ENCODE measurements around the gene IGLL5.
"Not testable (repeated sequence)": the region's sequence is repeated elsewhere in the genome, so short reads cannot be mapped to it uniquely, and the experiment has no call there.

The IGLL5 gene

DNA sequence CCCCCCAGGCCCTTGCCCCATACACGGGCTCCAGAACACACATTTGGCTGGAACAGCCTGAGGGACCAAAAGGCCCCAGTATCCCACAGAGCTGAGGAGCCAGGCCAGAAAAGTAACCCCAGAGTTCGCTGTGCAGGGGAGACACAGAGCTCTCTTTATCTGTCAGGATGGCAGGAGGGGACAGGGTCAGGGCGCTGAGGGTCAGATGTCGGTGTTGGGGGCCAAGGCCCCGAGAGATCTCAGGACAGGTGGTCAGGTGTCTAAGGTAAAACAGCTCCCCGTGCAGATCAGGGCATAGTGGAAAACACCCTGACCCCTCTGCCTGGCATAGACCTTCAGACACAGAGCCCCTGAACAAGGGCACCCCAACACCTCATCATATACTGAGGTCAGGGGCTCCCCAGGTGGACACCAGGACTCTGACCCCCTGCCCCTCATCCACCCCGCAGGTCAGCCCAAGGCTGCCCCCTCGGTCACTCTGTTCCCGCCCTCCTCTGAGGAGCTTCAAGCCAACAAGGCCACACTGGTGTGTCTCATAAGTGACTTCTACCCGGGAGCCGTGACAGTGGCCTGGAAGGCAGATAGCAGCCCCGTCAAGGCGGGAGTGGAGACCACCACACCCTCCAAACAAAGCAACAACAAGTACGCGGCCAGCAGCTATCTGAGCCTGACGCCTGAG, 13.1 kb downstream of the IGLL5 start:
- not testable (repeated sequence) for DNase-seq (ENCODE audit: low spot score)

DNA sequence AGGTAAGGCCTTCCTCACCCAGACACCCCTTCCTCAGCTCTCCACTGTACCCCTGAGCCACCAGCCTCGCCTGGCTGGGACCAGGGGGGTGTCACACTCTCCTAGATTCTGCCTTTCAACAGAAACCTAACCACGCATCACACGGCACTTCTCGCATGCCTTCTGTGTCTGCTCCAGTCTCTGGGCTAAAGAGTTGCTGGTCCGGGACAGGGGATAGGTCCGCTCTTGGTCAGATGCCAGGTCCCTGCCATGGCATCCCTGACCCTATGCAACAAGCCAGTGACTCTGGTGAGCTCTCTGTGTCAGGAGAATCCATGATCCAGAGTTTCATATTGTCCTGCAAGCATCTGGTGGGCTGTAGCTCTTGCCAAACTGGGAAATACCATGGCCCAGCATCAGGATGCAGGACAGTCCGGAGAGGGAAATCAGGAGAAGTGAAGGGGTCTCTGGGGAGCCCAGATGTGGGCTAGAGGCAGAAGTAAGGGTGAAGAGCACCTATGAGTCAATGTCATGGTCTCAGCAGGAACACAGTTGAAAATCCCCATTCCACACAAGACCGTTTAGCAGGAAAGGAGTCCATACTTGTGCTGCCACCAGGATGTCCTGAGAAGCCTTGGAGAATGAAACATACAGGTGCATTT, 14.1 kb downstream of the IGLL5 start:
- DNase-seq (ENCODE audit: low spot score): no peak

GRCh38 chr22:22902247-22903001, 14.8 kb downstream of the IGLL5 start:
- no peak for DNase-seq (ENCODE audit: low spot score)

- DNase-seq (ENCODE audit: low spot score): no peak
These were observed 15.8 kb downstream of the IGLL5 start for GRCh38 chr22:22903355-22903777.

DNA sequence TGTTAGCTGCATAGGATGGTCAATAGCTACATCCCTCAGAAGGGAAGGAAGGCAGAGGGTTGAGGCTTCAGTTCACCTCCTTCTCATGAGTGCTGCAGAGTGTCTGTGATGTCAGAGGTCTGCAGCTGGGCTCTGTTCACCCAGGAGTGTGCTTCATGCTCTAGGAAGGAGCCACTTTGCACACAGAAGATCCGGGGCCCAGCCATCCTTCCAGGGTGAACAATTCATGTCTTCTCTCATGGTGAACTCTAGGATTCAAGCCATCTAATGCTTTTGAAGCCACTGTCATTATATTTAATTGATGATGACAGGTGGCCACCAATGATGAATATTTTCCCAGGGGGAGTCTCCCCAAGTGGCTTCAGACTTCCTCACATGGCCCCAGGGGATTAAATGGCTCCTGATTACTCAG, 16.2 kb downstream of the IGLL5 start:
- not testable (repeated sequence) for DNase-seq (ENCODE audit: low spot score)

DNA sequence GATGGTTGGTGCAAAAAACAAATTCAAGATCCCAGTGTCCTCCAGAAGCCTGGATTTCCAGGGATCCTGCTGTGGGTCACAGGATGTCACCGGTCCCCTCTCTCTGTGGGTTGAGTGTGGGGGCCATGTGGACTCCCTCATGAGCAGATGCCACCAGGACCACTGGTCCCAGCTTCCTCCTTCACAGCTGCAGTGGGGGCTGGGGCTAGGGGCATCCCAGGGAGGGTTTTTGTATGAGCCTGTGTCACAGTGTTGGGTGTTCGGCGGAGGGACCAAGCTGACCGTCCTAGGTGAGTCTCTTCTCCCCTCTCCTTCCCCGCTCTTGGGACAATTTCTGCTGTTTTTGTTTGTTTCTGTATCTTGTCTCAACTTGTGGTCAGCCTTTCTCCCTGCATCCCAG, 17.1 kb downstream of the IGLL5 start:
- DNase-seq (ENCODE audit: low spot score): not testable (repeated sequence)

DNA sequence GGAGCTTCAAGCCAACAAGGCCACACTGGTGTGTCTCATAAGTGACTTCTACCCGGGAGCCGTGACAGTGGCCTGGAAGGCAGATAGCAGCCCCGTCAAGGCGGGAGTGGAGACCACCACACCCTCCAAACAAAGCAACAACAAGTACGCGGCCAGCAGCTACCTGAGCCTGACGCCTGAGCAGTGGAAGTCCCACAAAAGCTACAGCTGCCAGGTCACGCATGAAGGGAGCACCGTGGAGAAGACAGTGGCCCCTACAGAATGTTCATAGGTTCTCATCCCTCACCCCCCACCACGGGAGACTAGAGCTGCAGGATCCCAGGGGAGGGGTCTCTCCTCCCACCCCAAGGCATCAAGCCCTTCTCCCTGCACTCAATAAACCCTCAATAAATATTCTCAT, 18.8 kb downstream of the IGLL5 start:
- DNase-seq (ENCODE audit: low spot score): not testable (repeated sequence)

DNA sequence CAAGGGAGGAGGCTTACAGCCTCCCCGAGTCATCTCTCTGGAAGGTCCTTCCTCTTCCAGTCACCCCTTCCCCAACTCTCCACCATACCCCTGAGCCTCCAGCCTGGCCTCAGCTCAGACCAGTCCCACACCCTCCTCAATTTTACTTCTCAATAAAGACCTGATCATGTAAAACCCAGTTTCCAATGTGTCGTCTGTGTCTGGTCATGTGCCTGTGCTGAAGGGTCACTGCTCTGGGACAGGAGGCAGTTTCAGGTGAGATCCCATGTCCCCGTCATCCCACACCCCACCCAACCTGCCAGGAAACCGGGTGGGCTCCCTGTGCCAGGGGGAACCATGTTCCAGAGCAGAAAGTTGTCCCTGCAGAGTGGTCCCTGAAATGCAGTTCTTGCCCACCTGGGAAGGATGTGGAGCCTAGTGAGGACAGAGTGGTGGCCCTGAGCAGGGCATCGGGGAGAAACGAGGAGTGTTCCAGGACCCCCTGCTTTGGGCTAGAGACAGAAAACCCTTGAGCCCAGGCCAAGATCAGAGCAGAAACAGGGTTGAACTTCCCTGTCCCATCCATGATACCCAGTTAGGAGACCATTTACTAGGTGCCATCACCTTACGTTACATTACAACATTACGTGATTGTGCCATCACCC, 19.4 kb downstream of the IGLL5 start:
- DNase-seq (ENCODE audit: low spot score): no peak

DNA sequence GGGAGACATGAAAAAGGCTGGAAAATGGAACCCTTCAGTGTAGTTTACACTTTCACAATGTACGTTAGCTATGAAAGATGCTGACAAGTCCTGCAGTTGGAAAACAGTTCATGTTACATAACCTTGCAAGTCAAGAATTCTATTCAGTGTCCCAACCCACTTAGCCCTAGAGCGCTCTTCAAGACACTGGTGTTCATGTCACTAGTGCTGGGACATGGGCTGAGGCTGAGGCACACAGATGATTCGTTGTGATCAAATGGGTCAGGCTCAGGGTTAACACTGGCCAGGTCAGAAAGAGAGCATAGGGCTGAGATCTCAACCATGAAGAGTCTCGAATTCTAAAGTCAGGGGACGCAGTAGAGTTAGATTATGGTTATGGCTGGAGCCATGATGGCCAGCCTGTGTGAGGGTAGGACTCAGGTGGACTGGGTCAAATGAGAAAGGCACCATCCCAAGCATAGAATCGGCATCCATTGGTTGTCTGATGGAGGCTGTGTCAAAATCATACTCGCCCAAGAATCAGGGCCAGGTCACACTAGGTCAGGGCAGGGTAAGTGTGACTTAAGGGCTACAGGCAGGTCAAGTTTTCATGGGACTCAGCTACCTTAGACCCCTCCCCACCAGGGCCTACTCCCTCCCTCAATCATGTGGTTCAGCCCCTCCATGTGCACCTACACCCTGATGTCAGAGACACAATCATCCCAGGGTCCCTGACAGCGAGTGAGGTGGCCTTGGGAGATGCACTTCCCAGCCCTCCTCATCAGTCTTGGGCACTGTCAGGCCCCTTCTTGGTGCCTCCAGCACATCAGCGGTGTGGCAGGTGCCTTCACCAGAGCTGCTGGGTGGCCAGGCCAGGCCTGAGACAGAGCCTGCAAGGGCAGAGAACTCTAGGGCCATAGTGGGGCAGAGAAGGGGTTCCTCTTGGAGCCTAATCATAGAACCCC, 20.2 kb downstream of the IGLL5 start:
- DNase-seq (ENCODE audit: low spot score): no peak

- DNase-seq (ENCODE audit: low spot score): no peak
These were observed 20.9 kb downstream of the IGLL5 start for GRCh38 chr22:22908495-22908861.

GRCh38 chr22:22908941-22909604, 21.5 kb downstream of the IGLL5 start:
- no peak for DNase-seq (ENCODE audit: low spot score)

- no peak for DNase-seq (ENCODE audit: low spot score)
These were observed 22.1 kb downstream of the IGLL5 start for GRCh38 chr22:22909605-22910271.

GRCh38 chr22:22910272-22911240, 22.9 kb downstream of the IGLL5 start:
- DNase-seq (ENCODE audit: low spot score): no peak

DNA sequence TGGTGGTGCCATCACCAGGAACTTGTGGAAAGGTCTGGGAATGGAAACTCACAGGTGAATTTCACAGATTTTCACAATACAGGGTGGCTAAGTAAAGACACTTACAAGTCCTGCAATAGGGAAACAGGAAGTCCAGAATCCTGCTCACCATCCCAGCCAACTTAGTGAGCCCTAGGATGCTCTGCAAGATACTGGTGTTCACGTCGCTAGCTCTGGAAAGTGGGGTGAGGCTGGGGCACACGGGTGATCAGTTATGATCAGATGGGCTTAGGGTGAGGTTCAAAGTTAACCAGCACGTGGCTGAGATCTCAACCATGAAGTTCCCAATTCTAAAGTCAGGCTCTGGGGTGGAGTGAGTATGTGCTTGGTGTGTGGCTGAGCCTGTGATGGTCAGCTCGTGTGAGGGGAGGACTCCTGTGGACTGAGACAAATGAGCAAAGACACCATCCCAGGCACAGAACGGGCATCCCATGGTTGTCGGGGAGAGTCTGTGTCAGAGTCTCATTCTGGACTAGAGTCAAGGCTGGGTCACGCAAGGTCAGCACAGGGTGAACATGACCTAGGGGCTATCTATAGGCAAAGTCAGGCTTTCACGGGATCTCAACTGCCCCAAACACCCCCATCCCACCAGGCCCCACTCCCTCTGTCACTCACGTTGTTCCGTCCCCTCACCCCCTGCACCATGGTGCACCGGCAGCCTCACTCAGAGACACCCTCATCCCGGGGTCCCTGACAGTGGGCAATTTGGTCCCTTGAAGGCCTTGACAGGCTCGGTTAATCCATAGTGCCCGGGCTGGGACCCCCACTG, 23.9 kb downstream of the IGLL5 start:
- DNase-seq (ENCODE audit: low spot score): no peak

- no peak for DNase-seq (ENCODE audit: low spot score)
These were observed 24.7 kb downstream of the IGLL5 start for GRCh38 chr22:22912135-22912987.

- DNase-seq (ENCODE audit: low spot score): no peak
These were observed 25.3 kb downstream of the IGLL5 start for GRCh38 chr22:22912988-22913253.

DNA sequence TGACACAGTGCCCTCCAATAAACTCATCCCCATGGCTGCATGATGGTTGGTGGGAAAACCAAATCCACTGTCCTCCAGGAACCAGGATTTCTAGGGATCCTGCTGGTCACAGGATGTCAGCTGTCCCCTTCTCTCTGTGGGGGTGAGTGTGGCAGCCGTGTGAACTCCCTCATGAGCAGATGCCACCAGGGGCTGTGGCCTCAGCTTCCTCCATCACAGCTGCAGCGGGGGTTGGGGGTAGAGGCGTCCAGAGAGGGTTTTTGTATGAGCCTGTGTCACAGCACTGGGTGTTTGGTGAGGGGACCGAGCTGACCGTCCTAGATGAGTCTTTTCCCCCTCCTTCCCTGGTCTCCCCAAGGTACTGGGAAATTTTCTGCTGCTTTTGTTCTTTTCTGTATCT, 26.4 kb downstream of the IGLL5 start:
- DNase-seq (ENCODE audit: low spot score): no peak

Measured in kidney capillary endothelial cell (primary cell).